ENCODE measurements around the gene PDYN. TPM values are rescaled to one million over a fixed set of nuclear protein-coding genes. Genes with fewer than 3 reads are reported as not detected.

The PDYN gene
- total and polyA plus RNA-seq, 7 donors: not detected

DNA sequence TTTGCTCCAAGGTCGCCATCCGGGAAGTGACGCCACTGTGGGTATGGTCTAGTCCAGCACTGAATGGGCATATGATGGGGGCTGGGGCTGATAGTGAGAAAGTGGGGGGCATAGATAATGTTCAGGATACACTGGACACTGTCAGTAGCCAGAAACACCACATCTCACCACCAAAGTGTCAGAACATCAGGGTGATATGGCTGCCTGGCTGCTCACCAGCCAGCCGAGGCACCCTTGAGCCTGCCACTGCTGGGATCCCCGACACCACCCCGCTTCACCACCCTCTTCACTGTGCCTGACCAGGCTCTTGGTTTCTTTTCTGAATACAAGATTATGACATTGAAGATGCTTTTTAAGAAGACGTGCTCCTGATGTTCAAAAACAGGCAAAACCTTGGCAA lies 51.8 kb downstream of the PDYN start:
- TF ChIP-seq, protein P1, sequence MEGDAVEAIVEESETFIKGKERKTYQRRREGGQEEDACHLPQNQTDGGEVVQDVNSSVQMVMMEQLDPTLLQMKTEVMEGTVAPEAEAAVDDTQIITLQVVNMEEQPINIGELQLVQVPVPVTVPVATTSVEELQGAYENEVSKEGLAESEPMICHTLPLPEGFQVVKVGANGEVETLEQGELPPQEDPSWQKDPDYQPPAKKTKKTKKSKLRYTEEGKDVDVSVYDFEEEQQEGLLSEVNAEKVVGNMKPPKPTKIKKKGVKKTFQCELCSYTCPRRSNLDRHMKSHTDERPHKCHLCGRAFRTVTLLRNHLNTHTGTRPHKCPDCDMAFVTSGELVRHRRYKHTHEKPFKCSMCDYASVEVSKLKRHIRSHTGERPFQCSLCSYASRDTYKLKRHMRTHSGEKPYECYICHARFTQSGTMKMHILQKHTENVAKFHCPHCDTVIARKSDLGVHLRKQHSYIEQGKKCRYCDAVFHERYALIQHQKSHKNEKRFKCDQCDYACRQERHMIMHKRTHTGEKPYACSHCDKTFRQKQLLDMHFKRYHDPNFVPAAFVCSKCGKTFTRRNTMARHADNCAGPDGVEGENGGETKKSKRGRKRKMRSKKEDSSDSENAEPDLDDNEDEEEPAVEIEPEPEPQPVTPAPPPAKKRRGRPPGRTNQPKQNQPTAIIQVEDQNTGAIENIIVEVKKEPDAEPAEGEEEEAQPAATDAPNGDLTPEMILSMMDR (IDR thresholded peaks at IDR 0.05): no peak
- H3K27me3 ChIP-seq (ENCODE audit: insufficient read depth in 3 of 3, low read length in 2 of 3): peaks cover 0 to 3% (median 0%) of the 10 kb centered on the region in 3 donors
- H3K4me3 ChIP-seq: no peak overlapping the region
- no peak for ATAC-seq
- 90 to 93% (median 93%) methylated on average over 7 of the region's 7 CpGs for WGBS, 3 donors
- peaks cover 61% of the 10 kb centered on the region for H3K4me1 ChIP-seq
- no peak overlapping the region for H3K27ac ChIP-seq
- intact Hi-C loops (cut with DNase I): loop anchor here in 1 of 2 donors (5.0 kb wide), 1 partner anchor 45 kb away; the partner anchor contains the start of gene SIRPA
- peaks cover 0 to 6% of the 10 kb centered on the region in 2 donors for H3K36me3 ChIP-seq (ENCODE audit: insufficient read depth in 1 of 2, low read depth in 1 of 2)
- no peaks in the 10 kb centered on the region for H3K9me3 ChIP-seq
- no peak for DNase-seq

DNA sequence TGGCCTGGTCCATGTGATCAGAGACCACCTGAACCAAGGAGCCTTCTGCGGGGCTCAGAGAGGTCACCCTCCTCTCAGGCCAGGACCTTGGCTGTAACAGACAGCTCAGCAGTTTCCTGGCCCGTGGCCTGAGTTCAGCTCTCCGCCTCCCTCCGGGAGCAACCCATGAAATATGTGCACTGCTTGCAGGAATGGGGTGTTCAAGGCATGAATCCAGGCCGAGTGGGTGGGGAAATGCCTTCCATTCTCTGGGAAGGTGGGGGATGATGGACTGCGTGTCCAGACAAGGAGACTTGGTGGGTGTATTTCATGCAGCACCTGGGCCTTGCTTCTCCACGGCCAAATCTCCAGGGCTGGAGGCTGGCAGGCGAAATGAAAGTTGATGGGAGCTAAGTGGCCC lies 52.6 kb downstream of the PDYN start:
- Histone ChIP-seq H3K27ac (peak overlapping the region; percentile 7), H3K27me3 (ENCODE audit: insufficient read depth in 3 of 3, low read length in 2 of 3) (peaks cover 0 to 3% (median 0%) of the 10 kb centered on the region in 3 donors), H3K4me3 (no peak overlapping the region), H3K9me3 (no peaks in the 10 kb centered on the region), H3K4me1 (peaks cover 56% of the 10 kb centered on the region), H3K36me3 (ENCODE audit: insufficient read depth in 1 of 2, low read depth in 1 of 2) (peaks cover 0 to 6% of the 10 kb centered on the region in 2 donors)
- 16 to 23% (median 21%) methylated on average over 8 of the region's 8 CpGs for WGBS, 3 donors
- intact Hi-C loops (cut with DNase I): loop anchor here in 1 of 2 donors (5.0 kb wide), 1 partner anchor 44 kb away; the partner anchor contains the start of gene SIRPA
- peak; percentile 72 to 73 for DNase-seq
- peak in 2 of 4 donors; percentile 21 to 56 for ATAC-seq
- TF ChIP-seq, protein P1 (IDR thresholded peaks at IDR 0.05): no peak

DNA sequence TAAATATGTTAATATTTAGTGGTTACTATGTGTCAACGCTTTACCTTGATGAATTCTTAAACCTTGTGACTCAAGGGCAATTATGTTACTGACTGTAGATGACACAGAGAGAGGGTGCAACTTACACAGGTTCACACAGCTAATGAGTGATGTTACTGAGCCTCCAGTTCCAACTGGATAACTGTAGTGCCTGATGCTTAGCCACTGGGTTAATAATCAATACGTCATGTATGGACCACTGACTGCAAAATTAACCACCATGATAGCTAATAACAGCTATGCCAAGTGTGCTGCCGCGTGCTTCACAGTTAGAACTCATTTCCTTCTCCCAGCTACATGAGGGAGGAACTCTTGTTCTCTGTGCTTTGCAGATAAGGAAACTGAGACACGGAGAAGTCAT lies 53.3 kb downstream of the PDYN start:
- H3K27ac ChIP-seq: no peak overlapping the region
- H3K4me1 ChIP-seq: peaks cover 56% of the 10 kb centered on the region
- WGBS, 3 donors: 82 to 87% (median 82%) methylated on average over 5 of the region's 5 CpGs
- peaks cover 0 to 6% of the 10 kb centered on the region in 2 donors for H3K36me3 ChIP-seq (ENCODE audit: insufficient read depth in 1 of 2, low read depth in 1 of 2)
- TF ChIP-seq, protein P1 (IDR thresholded peaks at IDR 0.05): no peak
- ATAC-seq (no peak), DNase-seq (no peak)
- intact Hi-C loops (cut with DNase I): loop anchor here in 1 of 2 donors (5.0 kb wide), 1 partner anchor 43 kb away; the partner anchor contains the start of gene SIRPA
- peaks cover 0 to 3% (median 0%) of the 10 kb centered on the region in 3 donors for H3K27me3 ChIP-seq (ENCODE audit: insufficient read depth in 3 of 3, low read length in 2 of 3)
- no peaks in the 10 kb centered on the region for H3K9me3 ChIP-seq
- H3K4me3 ChIP-seq: no peak overlapping the region

DNA sequence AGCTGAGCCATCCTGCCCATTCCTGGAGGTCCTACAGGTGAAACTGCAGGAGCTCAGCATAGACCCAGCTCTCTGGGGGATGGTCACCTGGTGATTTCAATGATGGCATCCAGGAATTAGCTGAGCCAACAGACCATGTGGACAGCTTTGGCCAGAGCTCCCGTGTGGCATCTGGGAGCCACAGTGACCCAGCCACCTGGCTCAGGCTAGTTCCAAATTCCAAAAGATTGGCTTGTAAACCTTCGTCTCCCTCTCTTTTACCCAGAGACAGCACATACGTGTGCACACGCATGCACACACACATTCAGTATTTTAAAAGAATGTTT lies 54.6 kb downstream of the PDYN start:
- DNase-seq (no peak), ATAC-seq (peak; percentile 6 to 62 (median 29))
- Histone ChIP-seq H3K27me3 (ENCODE audit: insufficient read depth in 3 of 3, low read length in 2 of 3) (no peaks in the 10 kb centered on the region), H3K9me3 (no peaks in the 10 kb centered on the region), H3K4me3 (no peak overlapping the region), H3K36me3 (ENCODE audit: insufficient read depth in 1 of 2, low read depth in 1 of 2) (peaks cover 0 to 11% of the 10 kb centered on the region in 2 donors), H3K27ac (no peak overlapping the region), H3K4me1 (peaks cover 55% of the 10 kb centered on the region)
- intact Hi-C loops (cut with DNase I): no loop called here
- 31 to 47% (median 31%) methylated on average over 4 of the region's 4 CpGs for WGBS, 3 donors
- TF ChIP-seq, protein P1 (IDR thresholded peaks at IDR 0.05): no peak
